Mucosa of descending colon (tissue), 3 donors: ENCODE data around the gene FYCO1. TPM values are rescaled to one million over a fixed set of nuclear protein-coding genes. Genes with fewer than 3 reads are reported as not detected.

Source experiments
- ATAC-seq: fragments of 200-7000 bp; cut with Tn5 transposase; one replicate; pipeline ENCODE4 v1.9.1; 2020; ENCODE audit warnings: mild to moderate bottlenecking, moderate library complexity
- DNase-seq, 3 donors: peaks; one replicate each; pipeline ENCODE4 v3.0.0-alpha.2; 2020
- H3K36me3 ChIP-seq: fragments of 200-600 bp; one replicate; pipeline ENCODE4 v1.8.0; 2021; ENCODE audit warnings: low read depth, mild to moderate bottlenecking
- H3K4me1 ChIP-seq: fragments of 200-600 bp; one replicate; pipeline ENCODE4 v1.8.0; 2021; ENCODE audit warnings: low read depth, mild to moderate bottlenecking
- H3K4me3 ChIP-seq: fragments of 200-600 bp; one replicate; pipeline ENCODE4 v1.8.0; 2021; ENCODE audit warnings: mild to moderate bottlenecking
- H3K9me3 ChIP-seq: fragments of 200-600 bp; one replicate; pipeline ENCODE4 v1.8.0; 2021; ENCODE audit warnings: mild to moderate bottlenecking
- intact Hi-C, 2 donors: fragments of 100-400 bp; cut with DNase I in 1 of 2; cut with micrococcal nuclease in 1 of 2; formaldehyde crosslinking; loops; one replicate each; pipeline versions ENCODE4 v1.11.0 to v1.11.1; 2022; cut with DNase I, micrococcal nuclease
- total RNA-seq, 3 donors: library from RNA; stranded (reverse); fragmentation: NEBNext Ultra II Directional in 2 of 3; extraction: Animal tissue kit (Norgen Biotek cat#: 25700) in 2 of 3; gene quantifications; one replicate each; pipeline versions ENCODE4 v1.2.1 to v1.2.4, GENCODE V29; 2021 to 2023
- TF ChIP-seq, protein P1 (sequence below): fragments of 200-600 bp; IDR thresholded peaks from one replicate; pipeline ENCODE4 v1.8.0; 2022; ENCODE audit warnings: antibody characterized with exemption, mild to moderate bottlenecking
- donor health status: DM: no; HTN: no; CAD: no; lungs with moderate emphysema.
- donor health status: DM: no; HTN: no; CAD: no.
- donor health status: DM: no; HTN: yes; CAD: no.

The FYCO1 gene
- total RNA-seq, 3 donors from 2014 or later, result 25.4 to 76.5 (median 27.7) TPM

DNA sequence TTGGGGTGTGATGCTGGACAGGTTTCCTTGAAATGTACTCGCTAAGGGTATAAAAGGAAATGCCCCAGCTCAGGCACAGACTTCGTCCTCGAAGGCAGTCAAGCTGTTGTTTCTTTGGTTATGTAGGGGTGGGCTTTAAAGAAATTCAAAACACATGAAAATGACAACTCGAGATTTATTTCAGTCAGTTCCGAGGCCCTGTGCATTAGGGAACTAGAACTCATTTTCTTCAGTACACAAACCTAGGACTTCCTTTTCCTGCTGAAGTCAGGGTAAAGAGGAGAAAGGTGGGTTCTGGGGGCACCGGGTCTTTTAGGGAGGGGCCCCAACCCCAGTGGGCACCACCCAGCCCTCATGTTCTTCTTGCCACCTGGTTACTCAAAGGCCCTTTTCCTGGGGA is 101.6 kb downstream of the FYCO1 start:
- intact Hi-C loops, result no loop called here
- DNase-seq (no peak), ATAC-seq (no peak)
- TF ChIP-seq, protein P1, sequence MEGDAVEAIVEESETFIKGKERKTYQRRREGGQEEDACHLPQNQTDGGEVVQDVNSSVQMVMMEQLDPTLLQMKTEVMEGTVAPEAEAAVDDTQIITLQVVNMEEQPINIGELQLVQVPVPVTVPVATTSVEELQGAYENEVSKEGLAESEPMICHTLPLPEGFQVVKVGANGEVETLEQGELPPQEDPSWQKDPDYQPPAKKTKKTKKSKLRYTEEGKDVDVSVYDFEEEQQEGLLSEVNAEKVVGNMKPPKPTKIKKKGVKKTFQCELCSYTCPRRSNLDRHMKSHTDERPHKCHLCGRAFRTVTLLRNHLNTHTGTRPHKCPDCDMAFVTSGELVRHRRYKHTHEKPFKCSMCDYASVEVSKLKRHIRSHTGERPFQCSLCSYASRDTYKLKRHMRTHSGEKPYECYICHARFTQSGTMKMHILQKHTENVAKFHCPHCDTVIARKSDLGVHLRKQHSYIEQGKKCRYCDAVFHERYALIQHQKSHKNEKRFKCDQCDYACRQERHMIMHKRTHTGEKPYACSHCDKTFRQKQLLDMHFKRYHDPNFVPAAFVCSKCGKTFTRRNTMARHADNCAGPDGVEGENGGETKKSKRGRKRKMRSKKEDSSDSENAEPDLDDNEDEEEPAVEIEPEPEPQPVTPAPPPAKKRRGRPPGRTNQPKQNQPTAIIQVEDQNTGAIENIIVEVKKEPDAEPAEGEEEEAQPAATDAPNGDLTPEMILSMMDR, result no peak
- Histone ChIP-seq H3K4me3 (no peak overlapping the region), H3K36me3 (no peaks in the 10 kb centered on the region), H3K9me3 (no peaks in the 10 kb centered on the region), H3K4me1 (no peaks in the 10 kb centered on the region)

DNA sequence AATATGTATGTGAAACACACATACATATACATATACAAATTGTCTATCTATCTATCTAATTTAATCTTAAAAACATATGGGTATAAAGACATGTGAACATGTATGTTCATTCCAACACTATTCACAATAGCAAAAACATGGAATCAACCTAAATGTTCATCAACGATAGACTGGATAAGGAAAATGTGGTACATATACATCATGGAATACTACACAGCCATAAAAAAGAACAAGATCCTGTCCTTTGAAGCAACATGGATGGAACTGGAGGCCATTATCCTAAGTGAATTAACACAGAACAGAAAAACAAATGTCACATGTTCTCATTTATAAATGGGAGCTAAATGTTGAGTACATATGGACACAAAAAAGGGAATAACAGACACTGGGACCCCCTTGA is 103.5 kb downstream of the FYCO1 start:
- DNase-seq (no peak), ATAC-seq (no peak)
- TF ChIP-seq, protein P1, result no peak
- H3K4me3 ChIP-seq, result no peak overlapping the region
- H3K9me3 ChIP-seq, result no peaks in the 10 kb centered on the region
- no peaks in the 10 kb centered on the region for H3K4me1 ChIP-seq
- intact Hi-C loops, result no loop called here
- no peaks in the 10 kb centered on the region for H3K36me3 ChIP-seq

DNA sequence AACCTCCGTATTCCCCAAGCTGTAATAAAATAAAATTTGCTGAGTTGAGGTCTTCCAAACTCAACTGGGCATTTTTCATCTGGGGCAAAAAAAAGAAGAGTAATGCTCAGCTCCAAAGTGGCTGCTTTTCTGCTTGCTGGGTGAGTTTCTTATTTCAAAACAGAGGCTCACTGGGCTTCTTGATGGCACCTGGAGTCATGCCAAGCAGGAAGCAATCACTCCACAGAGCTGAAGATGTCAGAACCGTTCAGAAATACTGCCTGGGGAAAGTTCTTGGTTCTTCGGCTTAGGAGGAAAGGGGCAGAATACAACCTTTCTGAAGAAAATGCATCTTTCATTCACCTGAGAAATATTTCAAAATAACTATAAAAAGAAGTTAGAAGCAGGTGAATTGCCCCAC is 105.2 kb downstream of the FYCO1 start:
- DNase-seq (peak in 2 of 3 donors; percentile 55 to 86), ATAC-seq (peak; percentile 69)
- intact Hi-C loops, result no loop called here
- Histone ChIP-seq H3K4me3 (no peak overlapping the region), H3K4me1 (no peaks in the 10 kb centered on the region), H3K9me3 (no peaks in the 10 kb centered on the region), H3K36me3 (no peaks in the 10 kb centered on the region)
- TF ChIP-seq, protein P1, result no peak

DNA sequence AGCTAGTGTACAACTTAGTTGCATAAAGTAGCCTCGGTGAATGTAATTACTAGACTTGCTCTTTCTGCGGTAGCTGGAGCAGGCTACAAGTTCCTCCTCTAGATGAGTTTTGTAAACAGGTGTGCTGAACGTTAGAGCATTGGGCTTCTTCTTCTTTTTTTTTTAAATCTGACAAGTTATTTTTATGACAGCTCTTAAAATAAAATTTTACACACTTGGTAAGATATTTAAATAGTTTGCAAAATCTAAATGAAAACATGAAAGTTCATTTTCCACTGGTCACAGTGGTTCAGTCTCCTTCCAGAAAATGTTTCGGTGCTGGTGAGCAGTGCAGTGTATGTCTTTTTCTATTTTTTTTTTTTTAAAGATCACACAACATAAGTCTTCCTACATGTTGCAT is 106.3 kb downstream of the FYCO1 start:
- DNase-seq, result no peak
- Histone ChIP-seq H3K36me3 (no peaks in the 10 kb centered on the region), H3K9me3 (no peaks in the 10 kb centered on the region), H3K4me1 (no peaks in the 10 kb centered on the region), H3K4me3 (no peak overlapping the region)
- intact Hi-C loops, result no loop called here
- TF ChIP-seq, protein P1, result no peak
- ATAC-seq, result no peak

DNA sequence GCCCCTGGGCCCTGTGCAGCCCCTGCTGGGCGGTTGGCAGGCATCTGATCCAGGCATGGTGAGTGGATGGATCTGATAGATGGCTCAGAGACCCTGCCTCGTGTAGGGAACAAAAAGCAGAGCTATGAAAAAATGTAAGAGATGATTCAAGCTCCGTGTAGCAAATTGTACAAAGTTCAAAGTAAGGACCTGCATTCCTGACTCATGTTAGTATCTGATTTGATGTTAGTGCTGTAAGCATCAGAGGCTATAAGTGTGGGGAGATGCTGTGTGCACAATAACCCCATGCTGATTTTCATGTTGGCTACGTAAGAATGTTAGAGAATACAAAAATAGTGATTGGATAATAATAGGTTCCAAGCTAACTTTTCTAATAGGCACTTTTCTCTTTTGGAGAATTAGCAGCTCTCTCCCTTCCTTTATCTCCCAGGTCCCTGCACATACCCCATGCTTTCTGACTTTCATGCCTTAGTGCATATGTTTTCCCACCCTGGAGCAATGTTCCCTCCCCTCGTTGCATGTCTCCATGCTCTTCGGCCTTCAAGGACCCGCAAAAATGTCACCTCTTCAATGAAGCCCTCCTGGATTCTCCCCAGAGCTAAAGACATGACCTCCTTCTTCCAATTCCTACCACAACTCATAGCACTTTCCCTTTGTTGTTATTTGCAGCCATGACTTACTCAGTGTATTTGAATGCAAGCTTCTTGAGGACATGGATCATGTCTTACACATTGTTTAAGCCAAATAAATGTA is 107.7 kb downstream of the FYCO1 start:
- Histone ChIP-seq H3K4me1 (no peaks in the 10 kb centered on the region), H3K9me3 (no peaks in the 10 kb centered on the region), H3K4me3 (no peak overlapping the region), H3K36me3 (no peaks in the 10 kb centered on the region)
- TF ChIP-seq, protein P1, result no peak
- DNase-seq (no peak), ATAC-seq (no peak)
- intact Hi-C loops, result no loop called here
